ENCODE measurements around the gene CLSTN2.

Gene CLSTN2

DNA sequence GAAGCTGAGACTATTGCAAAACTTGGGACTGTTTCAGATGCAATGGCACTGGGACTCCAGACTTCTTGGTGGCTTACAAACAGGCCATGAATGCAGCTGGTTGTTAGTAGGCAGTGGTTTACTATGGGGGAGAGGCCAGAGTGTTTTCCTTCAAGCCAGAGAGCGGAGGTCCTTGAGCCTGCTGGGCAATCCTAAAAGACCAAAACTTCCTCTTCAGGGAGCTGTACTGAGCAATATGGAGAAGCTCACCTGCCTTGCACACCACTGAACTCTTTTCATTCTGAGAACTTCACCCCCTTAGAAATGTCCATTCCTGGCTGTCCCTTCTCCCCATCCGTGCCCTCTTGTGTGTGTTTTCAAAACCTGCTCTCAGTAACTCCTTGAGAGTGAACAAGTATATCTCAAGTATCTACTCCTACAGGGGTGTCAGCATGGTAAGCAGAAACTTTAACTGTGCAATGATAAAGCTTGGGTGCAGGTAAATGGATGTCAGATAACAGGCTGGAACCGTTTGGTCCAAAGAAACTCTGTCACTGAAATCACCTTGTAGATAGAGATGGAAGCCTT lies 213.9 kb downstream of the CLSTN2 start:
- no peak for DNase-seq (ENCODE audit: low read depth in 3 of 3)

DNA sequence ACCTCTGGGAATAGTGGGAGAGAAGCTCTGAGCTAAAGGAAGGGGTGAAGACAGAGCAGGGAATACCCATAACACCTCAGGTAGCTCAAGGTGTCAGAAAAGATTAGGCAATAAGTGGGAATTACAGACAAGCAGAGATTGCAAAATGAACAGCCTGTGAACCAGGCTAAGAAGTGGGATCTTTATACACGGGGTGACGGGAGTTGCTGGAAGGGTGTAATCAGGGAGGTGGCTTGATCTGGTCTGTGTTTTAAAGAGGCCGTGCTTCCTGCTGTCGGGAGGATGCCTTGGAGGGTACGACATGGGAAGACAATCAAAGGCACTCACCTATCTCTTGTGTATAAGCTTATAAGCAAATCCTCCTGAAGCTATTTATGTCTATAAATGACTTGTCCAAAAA lies 216.3 kb downstream of the CLSTN2 start:
- DNase-seq (ENCODE audit: low read depth in 3 of 3) = no peak

DNA sequence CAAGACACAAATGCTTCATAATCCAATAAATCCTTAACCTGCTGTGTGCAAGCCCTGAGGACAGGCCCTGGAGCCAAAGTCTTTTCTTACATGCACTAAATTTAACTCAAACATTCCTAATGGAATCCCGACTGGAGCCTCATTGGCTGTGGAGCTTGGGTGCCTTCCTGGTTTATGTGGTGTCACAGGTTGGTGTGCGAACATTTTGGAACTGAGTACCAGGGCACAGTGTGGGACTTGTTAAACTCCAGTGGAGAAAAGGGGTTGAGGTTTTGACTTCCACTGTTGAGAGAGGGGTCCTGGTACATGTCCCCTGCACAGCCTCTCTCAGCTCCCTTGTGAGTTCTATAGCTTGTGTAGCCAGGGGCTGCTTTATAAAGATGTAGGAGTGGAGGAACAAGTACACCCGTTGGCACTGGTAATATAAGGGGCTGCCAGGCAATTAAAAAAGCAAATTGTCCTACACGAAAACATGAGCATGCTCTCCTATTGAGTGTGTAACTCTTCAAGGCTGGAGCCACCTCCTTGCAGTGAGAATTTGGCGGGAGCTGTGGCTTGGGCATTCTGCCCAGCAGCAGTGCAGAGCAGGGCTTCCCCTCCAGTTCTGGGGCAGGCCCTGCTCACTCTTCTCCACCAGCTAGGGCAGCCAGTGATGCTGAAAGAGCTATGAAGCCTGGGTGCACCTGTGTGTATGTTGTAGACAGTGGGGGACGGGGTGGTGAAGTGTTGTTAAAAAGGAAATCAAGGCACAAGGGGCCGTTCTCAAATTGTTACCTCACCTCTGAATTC lies 218.1 kb downstream of the CLSTN2 start:
- no peak for DNase-seq (ENCODE audit: low read depth in 3 of 3)

- DNase-seq (ENCODE audit: low read depth in 3 of 3) = no peak
These were observed 218.8 kb downstream of the CLSTN2 start for GRCh38 chr3:140153736-140154135.

DNA sequence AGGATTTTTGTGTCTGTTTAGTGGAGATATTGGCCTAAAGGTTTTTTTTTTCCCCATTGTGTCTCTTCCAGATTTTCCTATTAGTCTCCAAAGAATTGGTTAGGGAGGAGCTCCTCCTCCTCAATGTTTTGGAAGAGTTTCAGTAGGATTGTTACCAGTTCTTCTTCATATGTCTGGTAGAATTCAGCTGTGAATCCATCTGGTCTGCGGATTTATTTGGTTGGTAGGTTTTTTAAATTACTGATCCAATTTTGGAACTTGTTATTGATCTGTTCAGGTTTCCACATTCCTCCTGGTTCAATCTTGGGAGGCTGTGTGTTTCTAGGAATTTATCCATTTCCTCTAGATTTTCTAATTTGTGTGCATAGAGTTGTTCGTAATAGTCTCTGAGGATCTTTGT lies 222.2 kb downstream of the CLSTN2 start:
- DNase-seq (ENCODE audit: low read depth in 3 of 3) = no peak

- no peak for DNase-seq (ENCODE audit: low read depth in 3 of 3)
These were observed 224.7 kb downstream of the CLSTN2 start for GRCh38 chr3:140159646-140160045.

DNA sequence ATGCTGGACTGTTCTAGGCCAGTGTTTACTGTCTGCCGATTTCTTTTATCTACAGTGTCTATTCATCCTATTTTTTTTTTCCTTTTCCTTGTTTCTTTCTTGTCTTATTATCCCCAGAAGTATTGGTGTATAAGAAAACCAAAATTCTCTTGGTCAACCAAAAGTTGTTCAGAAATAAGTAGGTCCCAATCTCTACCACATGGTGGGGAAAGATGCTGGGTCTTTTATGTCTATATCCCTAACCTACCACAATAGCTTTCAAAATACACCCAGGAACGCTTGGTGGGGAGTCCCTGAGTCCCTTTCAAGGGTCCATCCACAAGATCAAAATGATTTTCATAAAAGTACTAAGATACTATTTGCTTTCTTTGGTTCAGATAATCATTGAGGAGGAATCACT lies 225.6 kb downstream of the CLSTN2 start:
- no peak for DNase-seq (ENCODE audit: low read depth in 3 of 3)

GRCh38 chr3:140162551-140162950 lies 227.6 kb downstream of the CLSTN2 start:
- no peak for DNase-seq (ENCODE audit: low read depth in 3 of 3)

DNA sequence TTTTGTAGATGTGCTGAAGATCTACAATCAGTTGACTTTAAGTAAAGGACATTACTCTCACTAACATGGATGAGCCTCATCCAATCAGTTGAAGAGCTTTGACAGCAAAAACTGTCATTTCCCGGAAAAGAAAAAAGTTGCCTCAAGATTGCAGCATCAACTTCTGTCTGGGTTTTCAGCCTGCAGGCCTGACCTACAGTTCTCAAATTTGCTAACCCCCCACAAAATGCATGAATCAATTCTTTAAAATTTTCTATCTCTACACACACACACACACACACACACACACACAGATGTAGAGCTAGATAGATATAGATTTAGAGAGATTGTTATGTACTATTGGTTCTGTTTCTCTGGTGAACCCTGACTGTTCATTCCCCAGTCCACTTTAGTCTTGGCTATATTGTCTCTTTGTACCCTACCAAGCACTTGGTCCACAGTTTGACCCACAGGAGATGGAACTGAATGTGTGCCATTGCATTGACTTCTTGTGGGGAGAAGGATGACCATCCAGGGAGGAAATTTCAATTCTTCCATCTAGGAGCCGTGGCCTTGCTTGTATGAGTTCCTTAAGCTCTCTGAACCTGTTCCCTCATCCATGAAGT lies 228.3 kb downstream of the CLSTN2 start:
- DNase-seq (ENCODE audit: low read depth in 3 of 3) = no peak

- no peak for DNase-seq (ENCODE audit: low read depth in 3 of 3)
These were observed 229.2 kb downstream of the CLSTN2 start for GRCh38 chr3:140164156-140164555.

- no peak for DNase-seq (ENCODE audit: low read depth in 3 of 3)
These were observed 230.1 kb downstream of the CLSTN2 start for GRCh38 chr3:140164922-140165590.

DNA sequence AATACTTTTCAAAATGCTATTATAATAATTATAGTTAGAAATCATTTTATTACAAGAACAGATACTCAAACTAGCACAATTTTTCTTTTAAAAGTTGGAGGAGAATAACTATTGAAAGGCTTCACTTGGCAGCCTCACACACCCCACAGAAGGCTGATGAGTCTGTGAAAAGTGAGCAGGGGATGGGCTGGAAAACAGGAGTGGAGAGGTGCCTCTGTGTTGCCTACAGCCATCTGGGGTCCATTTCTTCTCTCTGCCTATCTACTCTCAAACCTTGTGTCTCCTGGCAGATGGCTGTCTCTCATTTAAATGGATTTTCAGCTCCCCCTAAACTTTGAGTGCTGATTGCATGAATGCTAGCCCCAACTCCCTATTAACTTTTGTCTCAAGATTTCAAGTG lies 230.8 kb downstream of the CLSTN2 start:
- no peak for DNase-seq (ENCODE audit: low read depth in 3 of 3)

GRCh38 chr3:140166861-140167599 lies 232.0 kb downstream of the CLSTN2 start:
- no peak for DNase-seq (ENCODE audit: low read depth in 3 of 3)

DNA sequence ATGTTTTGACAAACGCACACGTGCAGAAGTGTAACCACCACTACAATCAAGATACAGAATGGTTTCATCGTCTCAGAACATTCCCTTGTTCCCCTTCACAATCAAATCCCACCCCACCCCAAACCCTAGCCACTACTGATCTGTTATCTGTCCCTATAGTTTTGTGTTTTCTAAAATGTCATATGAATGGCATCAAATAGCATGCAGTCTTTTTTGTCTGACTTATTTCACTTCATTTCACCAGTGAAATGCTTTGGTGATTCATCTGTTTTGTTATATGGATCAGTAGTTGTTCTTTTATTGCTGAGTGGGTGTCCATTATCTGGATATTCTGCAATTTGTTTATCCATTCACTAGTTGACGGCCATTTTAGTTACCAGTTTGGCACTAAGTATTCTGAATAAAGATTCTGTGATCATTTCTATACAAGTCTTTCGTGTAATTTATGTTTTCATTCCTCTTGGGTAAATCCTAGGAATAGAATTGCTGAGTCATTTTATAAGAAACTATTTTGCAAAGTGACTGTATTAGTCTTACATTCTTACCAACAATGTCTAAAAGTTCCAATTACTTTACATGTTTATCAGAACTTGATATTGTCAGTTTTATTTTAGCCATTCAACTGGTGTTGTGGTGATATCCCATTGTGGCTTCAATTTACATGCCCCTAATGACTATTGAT lies 232.8 kb downstream of the CLSTN2 start:
- DNase-seq (ENCODE audit: low read depth in 3 of 3) = no peak

DNA sequence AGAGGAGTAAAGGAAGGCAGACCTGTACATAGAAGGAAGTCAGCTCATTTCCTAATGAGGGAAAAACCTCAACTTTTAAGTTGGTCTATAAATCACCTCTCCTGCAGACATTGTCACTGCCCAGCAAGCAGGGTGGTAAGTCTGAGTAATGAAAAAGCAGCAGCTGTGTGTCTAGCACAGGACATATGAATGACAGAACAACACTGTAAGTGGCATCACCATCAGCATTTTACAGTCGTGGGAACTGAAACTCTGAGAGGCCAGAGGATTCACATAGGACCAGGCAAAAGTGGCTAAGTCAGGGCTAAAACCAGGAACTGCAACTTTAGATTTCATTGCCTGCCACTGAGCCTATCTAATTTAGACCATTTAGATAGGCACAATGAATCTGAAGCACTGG lies 235.6 kb downstream of the CLSTN2 start:
- no peak for DNase-seq (ENCODE audit: low read depth in 3 of 3)

DNA sequence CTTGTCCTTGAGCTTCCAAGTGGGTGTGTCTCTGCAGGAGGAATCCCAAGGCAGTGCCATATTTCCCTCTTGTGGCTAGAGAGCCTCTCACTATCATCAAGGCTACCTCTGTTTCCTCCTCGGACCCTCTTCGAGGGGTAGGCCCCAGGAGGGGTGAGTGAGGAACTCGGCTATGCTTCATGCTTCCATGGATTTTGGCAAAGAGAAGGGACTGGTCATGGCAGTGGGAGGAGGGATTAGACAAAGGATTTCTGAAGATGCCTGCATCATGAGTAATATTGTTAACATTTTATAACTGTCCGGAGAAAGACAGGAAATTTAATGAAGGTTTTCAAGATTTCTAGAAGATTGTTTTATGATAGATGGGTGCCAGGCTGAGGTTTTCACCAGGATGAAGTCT lies 241.5 kb downstream of the CLSTN2 start:
- DNase-seq (ENCODE audit: low read depth in 3 of 3) = no peak

DNA sequence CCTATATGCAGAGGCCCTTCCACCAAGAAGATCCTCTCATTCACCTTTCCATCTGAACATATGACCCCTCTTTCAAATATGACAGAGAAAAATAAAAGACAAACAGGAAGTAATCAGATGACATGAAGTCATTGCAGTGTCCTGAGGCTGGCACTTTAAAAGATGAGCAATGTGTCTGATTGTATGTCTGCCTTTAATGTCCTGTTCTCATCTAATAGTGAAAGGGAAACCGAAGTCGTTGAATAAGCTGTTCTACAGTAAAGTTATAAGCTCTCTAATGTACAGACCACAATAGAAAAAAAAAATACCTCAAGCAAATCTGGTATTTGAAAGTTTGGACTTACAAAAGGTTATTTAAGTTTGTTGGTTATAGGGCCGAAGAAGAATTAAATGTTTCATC lies 243.0 kb downstream of the CLSTN2 start:
- no peak for DNase-seq (ENCODE audit: low read depth in 3 of 3)

GRCh38 chr3:140178482-140178881 lies 243.5 kb downstream of the CLSTN2 start:
- no peak for DNase-seq (ENCODE audit: low read depth in 3 of 3)

GRCh38 chr3:140180603-140181002 lies 245.6 kb downstream of the CLSTN2 start:
- no peak for DNase-seq (ENCODE audit: low read depth in 3 of 3)

DNA sequence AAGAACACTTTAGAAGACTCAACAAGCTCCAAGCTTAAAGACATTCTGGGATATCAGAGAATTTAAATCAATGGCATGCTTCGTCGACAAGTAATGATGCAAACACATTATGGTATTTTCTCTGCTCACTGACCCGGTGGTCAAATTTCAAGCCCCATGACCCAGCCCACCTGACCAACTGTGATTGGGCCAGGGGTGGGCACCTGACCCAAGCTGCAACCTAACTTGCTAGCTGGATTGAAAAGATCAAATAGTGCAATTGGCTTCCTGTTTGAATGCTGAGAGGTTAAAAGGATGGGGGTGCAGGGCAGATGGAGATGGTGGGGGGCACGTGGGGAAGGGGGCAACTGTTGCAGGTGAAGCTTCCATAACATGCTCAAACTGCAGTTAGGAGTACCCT lies 250.4 kb downstream of the CLSTN2 start:
- no peak for DNase-seq (ENCODE audit: low read depth in 3 of 3)

- DNase-seq (ENCODE audit: low read depth in 3 of 3) = no peak
These were observed 251.5 kb downstream of the CLSTN2 start for GRCh38 chr3:140186421-140186920.

Data from stimulated activated CD4-positive, alpha-beta T cell treated with anti-CD3 and anti-CD28 coated beads, TNF-alpha, amount 100 ng/mL, for 48 hours (primary cell).